SK-N-MC (cell line): Measurements from ENCODE around the gene SLC4A11.

Source experiments
- EZH2 ChIP-seq: fragments of 200-600 bp; sonication (generic); IDR thresholded peaks from one replicate; pipeline ENCODE4 v1.6.1; 2017; ENCODE audit warnings: antibody characterized with exemption
- FOXP2 ChIP-seq: optimal IDR thresholded peaks from 2 replicates; pipeline ENCODE3; 2011; ENCODE audit warnings: mild to moderate bottlenecking, moderate library complexity; ENCODE audit not compliant: insufficient read depth; ENCODE audit errors: extremely low read length, control extremely low read depth
- POLR2AphosphoS5 ChIP-seq: IDR thresholded peaks from 2 replicates; pipeline ENCODE4 v1.6.1; 2012; ENCODE audit warnings: mild to moderate bottlenecking, low read depth, low read length, borderline replicate concordance

DNA sequence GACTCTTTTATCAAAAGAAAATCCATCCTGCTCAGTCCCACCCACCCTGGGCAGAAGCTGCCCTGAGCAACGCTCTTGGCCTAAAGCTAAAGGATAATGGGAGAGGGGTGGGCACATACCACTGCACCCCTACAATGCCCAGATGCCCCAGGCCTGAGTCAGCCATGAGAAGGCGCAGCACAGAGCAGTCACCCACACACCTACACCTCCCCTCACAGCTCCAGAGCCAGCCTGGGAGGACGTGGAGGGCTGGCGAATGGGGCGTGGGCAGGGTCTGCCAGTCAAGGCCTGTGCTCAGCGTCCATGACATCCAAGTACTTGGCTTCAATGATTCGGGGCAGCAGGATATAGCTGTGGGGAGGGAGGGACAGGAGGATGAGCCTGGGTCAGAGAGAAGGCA, 11.5 kb downstream of the SLC4A11 start:
- no peak for TF ChIP-seq POLR2AphosphoS5
- no peak for TF ChIP-seq EZH2
- TF ChIP-seq FOXP2: no peak
